ENCODE data around the gene AGAP1.

DNA sequence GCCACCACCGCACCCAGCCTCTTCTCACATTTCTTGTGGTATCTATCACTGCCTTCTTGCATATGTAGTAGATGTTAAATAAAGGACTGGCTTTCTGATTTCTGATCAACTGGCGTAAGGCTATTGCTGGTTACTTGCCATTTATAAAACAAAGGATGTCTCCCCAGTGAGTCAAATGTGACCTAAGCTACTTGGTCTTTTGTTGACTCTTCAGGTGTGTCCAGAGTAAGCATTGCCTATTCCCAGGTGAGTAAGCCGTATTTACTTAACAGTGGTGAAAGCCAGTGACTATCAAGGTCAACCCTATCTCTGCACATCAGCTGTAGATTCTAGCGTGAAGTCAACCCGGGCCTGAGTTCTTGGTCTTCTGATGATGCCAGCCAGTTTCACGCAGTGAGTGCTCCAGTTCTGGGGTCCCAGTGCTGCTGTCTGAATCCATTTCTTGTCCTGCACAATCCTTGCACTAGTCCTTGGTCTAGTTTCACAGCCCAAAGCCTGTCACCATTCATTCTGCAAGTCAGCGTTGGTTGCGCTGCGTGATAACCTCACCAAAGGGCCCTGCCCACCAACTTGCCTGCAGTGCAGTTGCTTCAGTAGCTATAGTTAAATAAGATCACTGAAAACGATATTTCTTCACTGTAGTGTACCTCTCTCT, 554.2 kb downstream of the AGAP1 start:
- TF ChIP-seq, protein P1, sequence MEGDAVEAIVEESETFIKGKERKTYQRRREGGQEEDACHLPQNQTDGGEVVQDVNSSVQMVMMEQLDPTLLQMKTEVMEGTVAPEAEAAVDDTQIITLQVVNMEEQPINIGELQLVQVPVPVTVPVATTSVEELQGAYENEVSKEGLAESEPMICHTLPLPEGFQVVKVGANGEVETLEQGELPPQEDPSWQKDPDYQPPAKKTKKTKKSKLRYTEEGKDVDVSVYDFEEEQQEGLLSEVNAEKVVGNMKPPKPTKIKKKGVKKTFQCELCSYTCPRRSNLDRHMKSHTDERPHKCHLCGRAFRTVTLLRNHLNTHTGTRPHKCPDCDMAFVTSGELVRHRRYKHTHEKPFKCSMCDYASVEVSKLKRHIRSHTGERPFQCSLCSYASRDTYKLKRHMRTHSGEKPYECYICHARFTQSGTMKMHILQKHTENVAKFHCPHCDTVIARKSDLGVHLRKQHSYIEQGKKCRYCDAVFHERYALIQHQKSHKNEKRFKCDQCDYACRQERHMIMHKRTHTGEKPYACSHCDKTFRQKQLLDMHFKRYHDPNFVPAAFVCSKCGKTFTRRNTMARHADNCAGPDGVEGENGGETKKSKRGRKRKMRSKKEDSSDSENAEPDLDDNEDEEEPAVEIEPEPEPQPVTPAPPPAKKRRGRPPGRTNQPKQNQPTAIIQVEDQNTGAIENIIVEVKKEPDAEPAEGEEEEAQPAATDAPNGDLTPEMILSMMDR (IDR thresholded peaks at IDR 0.05): no peak
- no peak for TF ChIP-seq POLR2A (IDR thresholded peaks at IDR 0.05)

Data from vagina (tissue), 2 donors.